A673 (cell line): ENCODE measurements around the gene STAP2. TPM values are rescaled to one million over a fixed set of nuclear protein-coding genes. Genes with fewer than 3 reads are reported as not detected.

ENCODE experiments used
- BruUV-seq: library from RNA; stranded (reverse); fragments of 400-500 nt; replicated peaks from 2 replicates; lab custom pipeline; 2021; lab: Mats Ljungman, UMichigan
- CTCF ChIA-PET: fragments of 300-600 bp; sonication (Branson Sonifier 250); formaldehyde crosslinking; loops from one replicate; lab custom pipeline; 2022; ENCODE audit warnings: antibody characterized with exemption; lab: Charles Lee
- POLR2A ChIA-PET: fragments of 300-600 bp; sonication (Branson Sonifier 250); formaldehyde crosslinking; loops from one replicate; lab custom pipeline; 2022; ENCODE audit warnings: antibody characterized with exemption; ENCODE audit not compliant: low non-redundant PET; lab: Charles Lee
- DNase-seq: peaks from one replicate; pipeline ENCODE4 v3.0.0-alpha.2; 2015; ENCODE audit warnings: low spot score
- H3K27ac ChIP-seq: fragments of 200-600 bp; sonication (generic); 2 replicates; pipeline ENCODE4 v1.5.1; 2016; ENCODE audit warnings: mixed run types, low read depth, mild to moderate bottlenecking, mixed read lengths, antibody characterized with exemption, low read length; ENCODE audit not compliant: poor library complexity, severe bottlenecking
- H3K27me3 ChIP-seq: fragments of 200-600 bp; sonication (generic); replicated peaks from 2 replicates; pipeline ENCODE4 v1.6.1; 2017; ENCODE audit warnings: mixed run types, low read depth, mild to moderate bottlenecking, mixed read lengths, antibody characterized with exemption, low read length; ENCODE audit not compliant: insufficient read depth, poor library complexity
- H3K36me3 ChIP-seq: fragments of 200-600 bp; sonication (generic); 2 replicates; pipeline ENCODE4 v1.6.1; 2016; ENCODE audit warnings: mixed run types, mild to moderate bottlenecking, mixed read lengths, antibody characterized with exemption, low read length; ENCODE audit not compliant: insufficient read depth, poor library complexity, severe bottlenecking
- H3K4me1 ChIP-seq: fragments of 200-600 bp; sonication (generic); 2 replicates; pipeline ENCODE4 v1.6.1; 2017; ENCODE audit warnings: mixed run types, mild to moderate bottlenecking, mixed read lengths, antibody characterized with exemption, low read length; ENCODE audit not compliant: insufficient read depth, poor library complexity, severe bottlenecking
- H3K4me3 ChIP-seq: fragments of 200-600 bp; sonication (generic); 2 replicates; pipeline ENCODE4 v1.5.1; 2016; ENCODE audit warnings: low read depth, mixed run types, mild to moderate bottlenecking, mixed read lengths, low read length; ENCODE audit not compliant: poor library complexity, severe bottlenecking
- H3K9me3 ChIP-seq: fragments of 200-600 bp; sonication (generic); 2 replicates; pipeline ENCODE4 v1.6.1; 2016; ENCODE audit warnings: mixed run types, low read depth, mild to moderate bottlenecking, mixed read lengths, antibody characterized with exemption, low read length; ENCODE audit not compliant: poor library complexity, severe bottlenecking
- CTCF ChIP-seq: fragments of 300-800, 200-600 bp; sonication (generic); conservative IDR thresholded peaks from 2 replicates; pipeline ENCODE4 v1.5.1; 2017; ENCODE audit warnings: low read depth, mild to moderate bottlenecking, antibody characterized with exemption, low read length, moderate library complexity, mixed read lengths
- EZH2 ChIP-seq: fragments of 200-600 bp; sonication (generic); IDR thresholded peaks from 2 replicates; pipeline ENCODE4 v1.6.1; 2017; ENCODE audit warnings: borderline replicate concordance, low read depth, mild to moderate bottlenecking, mixed read lengths, antibody characterized with exemption, low read length; ENCODE audit not compliant: poor library complexity, severe bottlenecking
- intact Hi-C: fragments of 100-400 bp; cut with micrococcal nuclease; formaldehyde crosslinking; loops from one replicate; pipeline ENCODE4 v1.10.0; 2022; ENCODE audit not compliant: unreplicated experiment
- total RNA-seq: library from RNA; stranded (reverse); gene quantifications from 2 replicates; pipeline ENCODE4 v1.2.3, GENCODE V29; 2021

The STAP2 gene
- total RNA-seq, 1 experiment from 2014 or later = 2.0 TPM

- CTCF ChIA-PET = no interaction called here
- TF ChIP-seq EZH2 (no peak), CTCF (no peak)
- POLR2A ChIA-PET = no interaction called here
Observed at GRCh38 chr19:4319067-4319718, 19.4 kb downstream of the STAP2 start.

GRCh38 chr19:4318460-4318859 is 20.2 kb downstream of the STAP2 start:
- Histone ChIP-seq H3K36me3 (no peaks in the 10 kb centered on the region), H3K4me1 (no peaks in the 10 kb centered on the region), H3K4me3 (no peak overlapping the region), H3K9me3 (no peaks in the 10 kb centered on the region), H3K27ac (no peak overlapping the region), H3K27me3 (no peaks in the 10 kb centered on the region)
- ChIA-PET POLR2A (no interaction called here), CTCF (no interaction called here)
- no peak for DNase-seq
- intact Hi-C loops = no loop called here
- BruUV-seq = no TSS peak
- TF ChIP-seq CTCF (no peak), EZH2 (no peak)

More at GRCh38 chr19:4319067-4319718, 19.4 kb downstream of the STAP2 start:
- Histone ChIP-seq H3K9me3 (no peaks in the 10 kb centered on the region), H3K27ac (no peak overlapping the region), H3K36me3 (no peaks in the 10 kb centered on the region), H3K27me3 (no peaks in the 10 kb centered on the region), H3K4me3 (no peak overlapping the region), H3K4me1 (no peaks in the 10 kb centered on the region)
- no TSS peak for BruUV-seq
- DNase-seq = no peak
- intact Hi-C loops = no loop called here

- no TSS peak for BruUV-seq
- intact Hi-C loops = no loop called here
- Histone ChIP-seq H3K36me3 (no peaks in the 10 kb centered on the region), H3K27ac (no peak overlapping the region), H3K4me1 (no peaks in the 10 kb centered on the region), H3K27me3 (no peaks in the 10 kb centered on the region), H3K4me3 (no peak overlapping the region), H3K9me3 (no peaks in the 10 kb centered on the region)
- POLR2A ChIA-PET = no interaction called here
- CTCF ChIA-PET = no interaction called here
- DNase-seq = no peak
- TF ChIP-seq CTCF (no peak), EZH2 (no peak)
Observed at GRCh38 chr19:4316956-4317355, 21.7 kb downstream of the STAP2 start.
